Endothelial cell of umbilical vein (primary cell): Measurements from ENCODE around the gene GRAMD4. TPM values are rescaled to one million over a fixed set of nuclear protein-coding genes. Genes with fewer than 3 reads are reported as not detected.

Experiments
- BruUV-seq: library from RNA; stranded (reverse); fragments of 400-500 nt; replicated peaks from 2 replicates; lab custom pipeline; 2021; lab: Mats Ljungman, UMichigan
- CTCF ChIA-PET: fragments of 300-600, 350-600 bp; sonication (Branson Sonifier 250); formaldehyde crosslinking; loops from one replicate; lab custom pipeline; 2021; ENCODE audit warnings: antibody characterized with exemption, inconsistent platforms; lab: Charles Lee
- POLR2A ChIA-PET: fragments of 300-600, 350-600 bp; sonication (Branson Sonifier 250); formaldehyde crosslinking; loops from one replicate; lab custom pipeline; 2021; ENCODE audit warnings: antibody characterized with exemption, inconsistent platforms; lab: Charles Lee
- DNase-seq: peaks from one replicate; pipeline ENCODE4 v3.0.0-alpha.2; 2011; ENCODE audit warnings: low read depth, low spot score
- FAIRE-seq: peaks from 2 replicates; lab custom pipeline; 2011; peaks lifted over from hg19 to GRCh38; lab: Jason Lieb, UNC
- H2AFZ ChIP-seq: 2 replicates; pipeline ENCODE4 v1.6.0; 2012; ENCODE audit warnings: low read depth, low read length, control low read depth, inconsistent platforms
- H3K27ac ChIP-seq: 2 replicates; pipeline ENCODE4 v1.5.1; 2011; ENCODE audit warnings: low read depth, mild to moderate bottlenecking, control low read depth, low read length, moderate library complexity; ENCODE audit not compliant: insufficient read depth
- H3K27me3 ChIP-seq, 2 experiments: 2 replicates each; pipeline versions ENCODE4 v1.6.0 to v1.6.1; 2011; ENCODE audit warnings: low read length in 2 of 2, mixed read lengths in 1 of 2; ENCODE audit not compliant: control insufficient read depth in 2 of 2, insufficient read depth in 2 of 2
- H3K36me3 ChIP-seq, 2 experiments: 2 replicates in 1 of 2; 3 replicates in 1 of 2; pipeline ENCODE4 v1.5.1; 2011; ENCODE audit warnings: low read length in 2 of 2, mild to moderate bottlenecking in 1 of 2, moderate library complexity in 1 of 2; ENCODE audit not compliant: control insufficient read depth in 2 of 2, insufficient read depth in 2 of 2; ENCODE audit errors: extremely low read depth in 1 of 2
- H3K4me1 ChIP-seq: 3 replicates; pipeline ENCODE4 v1.5.1; 2011; ENCODE audit warnings: mild to moderate bottlenecking, low read length; ENCODE audit not compliant: control insufficient read depth, insufficient read depth; ENCODE audit errors: extremely low read depth
- H3K4me2 ChIP-seq: 2 replicates; pipeline ENCODE4 v1.6.1; 2011; ENCODE audit warnings: low read length, control low read depth, mixed read lengths; ENCODE audit not compliant: insufficient read depth
- H3K4me3 ChIP-seq, 3 experiments: fragments of 200-600 bp in 1 of 3; sonication (generic), shearing (Covaris generic) in 1 of 3; replicated peaks in 1 of 3; 2 replicates each; pipeline ENCODE4 v1.5.1; 2011 to 2016; ENCODE audit warnings: control low read depth in 3 of 3, low read length in 3 of 3, mild to moderate bottlenecking in 2 of 3, inconsistent platforms in 1 of 3, low read depth in 1 of 3, moderate library complexity in 1 of 3; ENCODE audit not compliant: insufficient read depth in 1 of 3
- H3K79me2 ChIP-seq: 2 replicates; pipeline ENCODE4 v1.6.0; 2012; ENCODE audit warnings: low read length, inconsistent platforms; ENCODE audit not compliant: control insufficient read depth, insufficient read depth
- H3K9ac ChIP-seq: replicated peaks from 2 replicates; pipeline ENCODE3; 2011; ENCODE audit warnings: low read length, control low read depth; ENCODE audit not compliant: insufficient read depth; ENCODE audit errors: extremely low read depth
- H3K9me1 ChIP-seq: replicated peaks from 3 replicates; pipeline ENCODE4 v1.6.0; 2011; ENCODE audit warnings: mild to moderate bottlenecking, low read length; ENCODE audit not compliant: control insufficient read depth, insufficient read depth; ENCODE audit errors: extremely low read depth
- H3K9me3 ChIP-seq: replicated peaks from 2 replicates; pipeline ENCODE4 v1.5.1; 2012; ENCODE audit warnings: low read length, inconsistent platforms; ENCODE audit not compliant: control insufficient read depth, insufficient read depth
- H4K20me1 ChIP-seq: replicated peaks from 2 replicates; pipeline ENCODE3; 2011; ENCODE audit warnings: mild to moderate bottlenecking, low read length; ENCODE audit not compliant: control insufficient read depth, insufficient read depth; ENCODE audit errors: extremely low read depth
- EZH2 ChIP-seq: IDR thresholded peaks from 2 replicates; pipeline ENCODE4 v1.6.1; 2012; ENCODE audit warnings: borderline replicate concordance, low read depth, mild to moderate bottlenecking, moderate library complexity, low read length, inconsistent platforms; ENCODE audit not compliant: severe bottlenecking
- FOS ChIP-seq: IDR thresholded peaks from 2 replicates; pipeline ENCODE4 v1.6.1; 2011; ENCODE audit warnings: mild to moderate bottlenecking, low read length, moderate library complexity, borderline replicate concordance; ENCODE audit not compliant: insufficient read depth
- GATA2 ChIP-seq: IDR thresholded peaks from 2 replicates; pipeline ENCODE4 v1.7.0; 2011; ENCODE audit warnings: low read depth, mild to moderate bottlenecking, moderate library complexity, mixed read lengths, low read length; ENCODE audit not compliant: insufficient read length, insufficient read depth
- JUN ChIP-seq: IDR thresholded peaks from 2 replicates; pipeline ENCODE4 v1.6.1; 2011; ENCODE audit warnings: borderline replicate concordance, low read depth; ENCODE audit not compliant: insufficient read length, insufficient read depth
- MYC ChIP-seq: IDR thresholded peaks from one replicate; pipeline ENCODE4 v1.6.1; 2011; ENCODE audit warnings: mild to moderate bottlenecking, low read depth, low read length
- POLR2A ChIP-seq: IDR thresholded peaks from 2 replicates; pipeline ENCODE4 v1.6.1; 2012; ENCODE audit warnings: low read depth, mild to moderate bottlenecking, control low read depth, low read length
- POLR2AphosphoS5 ChIP-seq: IDR thresholded peaks from 2 replicates; pipeline ENCODE4 v1.6.1; 2012; ENCODE audit warnings: low read depth, mild to moderate bottlenecking, control low read depth, low read length, moderate library complexity; ENCODE audit not compliant: insufficient read depth
- dilution Hi-C: fragments of 300-500 bp; cut with MboI; formaldehyde crosslinking; loops from one replicate; pipeline ENCODE4 v1.15.0; 2019; ENCODE audit warnings: low sequenced_read_pairs; ENCODE audit not compliant: extremely low pct_ligation_motif_present
- intact Hi-C: fragments of 100-400 bp; cut with micrococcal nuclease; formaldehyde crosslinking; loops from one replicate; pipeline ENCODE4 v1.10.0; 2022
- polyA plus RNA-seq, 4 experiments: library from polyadenylated mRNA; depleted of rRNA in 3 of 4; stranded (reverse) in 3 of 4; unstranded in 1 of 4; fragments of >200 nt; gene quantifications; 2 replicates each; pipeline versions ENCODE4 v1.2.1 to v1.2.3, GENCODE V29; 2011 to 2012; ENCODE audit warnings: missing spikeins in 1 of 4
- total RNA-seq: library from RNA; stranded (reverse); gene quantifications from 2 replicates; pipeline ENCODE4 v1.2.3, GENCODE V29; 2021
- TF ChIP-seq, protein P1 (sequence below), 2 donors: IDR thresholded peaks; 1 replicate in 1 of 2; 2 replicates in 1 of 2; pipeline ENCODE4 v1.5.1; 2011; ENCODE audit warnings: low read length in 2 of 2, mild to moderate bottlenecking in 2 of 2, moderate library complexity in 2 of 2, control low read depth in 1 of 2, inconsistent platforms in 1 of 2, low read depth in 1 of 2; ENCODE audit not compliant: insufficient read depth in 1 of 2; ENCODE audit errors: extremely low read depth in 1 of 2
- TF ChIP-seq, protein P2 (sequence below): IDR thresholded peaks from 2 replicates; pipeline ENCODE4 v1.6.1; 2011; ENCODE audit not compliant: insufficient read depth, insufficient read length

GRAMD4 gene
- total and polyA plus RNA-seq, 2 donors (not counting 3 experiments of a cell fraction or from before 2014, with no cell fraction given), result 5.9 to 14.8 TPM

DNA sequence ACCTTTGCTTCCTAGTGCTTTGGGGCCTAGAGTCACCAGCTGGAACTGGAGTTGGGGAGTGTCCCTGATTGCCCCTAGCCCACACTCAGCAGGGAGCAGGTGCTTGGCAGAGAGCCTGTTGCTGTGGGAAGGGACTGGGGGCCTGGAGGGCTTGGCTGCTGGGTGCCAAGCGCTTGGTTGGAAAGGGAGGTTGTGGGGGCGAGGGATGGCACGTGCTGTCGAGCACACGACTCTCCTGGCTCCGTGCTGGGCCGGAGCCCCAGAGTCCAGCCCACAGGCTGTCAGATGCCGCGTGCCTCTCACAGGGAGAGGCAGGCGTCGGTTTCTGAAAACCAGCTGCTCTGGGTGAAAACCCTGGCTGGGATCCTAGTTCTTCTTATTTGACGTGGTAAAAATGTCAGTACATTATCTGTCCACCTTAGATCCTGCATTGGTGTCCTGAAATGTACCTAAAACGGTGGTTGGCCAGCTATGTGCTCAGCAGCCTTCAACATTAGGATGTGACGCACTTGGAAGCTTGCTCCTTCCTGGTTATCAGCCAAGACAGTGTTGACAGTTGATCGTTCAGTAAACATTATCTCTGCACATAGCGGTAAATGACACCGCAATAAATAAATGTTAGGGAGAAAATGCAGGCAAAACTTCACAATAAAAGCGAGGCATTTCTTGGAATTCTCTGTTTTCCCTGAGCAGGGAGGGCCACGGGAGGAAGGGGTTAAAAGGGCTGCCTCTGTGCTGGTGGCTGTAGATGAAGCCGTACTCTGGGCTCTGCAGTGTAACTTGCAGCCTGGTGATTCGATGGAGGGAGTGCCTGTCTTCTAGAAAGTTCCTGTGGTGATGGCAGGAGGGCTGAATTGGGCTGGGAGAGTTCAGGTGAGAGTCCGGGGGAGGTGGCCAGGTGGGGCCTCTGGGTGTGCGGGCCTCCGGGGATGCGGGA is 29.2 kb downstream of the GRAMD4 start:
- dilution Hi-C loops, result no loop called here
- ChIA-PET CTCF (no interaction called here), POLR2A (no interaction called here)
- DNase-seq (no peak), FAIRE-seq (no peak)
- Histone ChIP-seq H3K4me2 (no peak overlapping the region), H3K4me3 (no peak overlapping the region), H3K9ac (no peak overlapping the region), H3K27ac (no peak overlapping the region), H2AFZ (no peak overlapping the region), H3K9me3 (no peaks in the 10 kb centered on the region), H3K9me1 (no peaks in the 10 kb centered on the region), H4K20me1 (no peaks in the 10 kb centered on the region), H3K4me1 (peaks cover 3% of the 10 kb centered on the region), H3K79me2 (no peaks in the 10 kb centered on the region), H3K36me3 (no peaks in the 10 kb centered on the region), H3K27me3 (no peaks in the 10 kb centered on the region)
- intact Hi-C loops, result loop anchor here (1.0 kb wide), 1 partner anchor 24 kb away; no protein-coding TSS in a partner anchor
- TF ChIP-seq, protein P1, sequence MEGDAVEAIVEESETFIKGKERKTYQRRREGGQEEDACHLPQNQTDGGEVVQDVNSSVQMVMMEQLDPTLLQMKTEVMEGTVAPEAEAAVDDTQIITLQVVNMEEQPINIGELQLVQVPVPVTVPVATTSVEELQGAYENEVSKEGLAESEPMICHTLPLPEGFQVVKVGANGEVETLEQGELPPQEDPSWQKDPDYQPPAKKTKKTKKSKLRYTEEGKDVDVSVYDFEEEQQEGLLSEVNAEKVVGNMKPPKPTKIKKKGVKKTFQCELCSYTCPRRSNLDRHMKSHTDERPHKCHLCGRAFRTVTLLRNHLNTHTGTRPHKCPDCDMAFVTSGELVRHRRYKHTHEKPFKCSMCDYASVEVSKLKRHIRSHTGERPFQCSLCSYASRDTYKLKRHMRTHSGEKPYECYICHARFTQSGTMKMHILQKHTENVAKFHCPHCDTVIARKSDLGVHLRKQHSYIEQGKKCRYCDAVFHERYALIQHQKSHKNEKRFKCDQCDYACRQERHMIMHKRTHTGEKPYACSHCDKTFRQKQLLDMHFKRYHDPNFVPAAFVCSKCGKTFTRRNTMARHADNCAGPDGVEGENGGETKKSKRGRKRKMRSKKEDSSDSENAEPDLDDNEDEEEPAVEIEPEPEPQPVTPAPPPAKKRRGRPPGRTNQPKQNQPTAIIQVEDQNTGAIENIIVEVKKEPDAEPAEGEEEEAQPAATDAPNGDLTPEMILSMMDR (IDR thresholded peaks at IDR 0.05; ENCODE audit: extremely low read depth in 1 of 2, insufficient read depth in 1 of 2, low read depth in 1 of 2, low read length in 2 of 2), result no peak
- TF ChIP-seq JUN, result no peak
- no peak for TF ChIP-seq POLR2AphosphoS5
- no peak for TF ChIP-seq EZH2
- no peak for TF ChIP-seq GATA2
- TF ChIP-seq MYC, result no peak
- TF ChIP-seq FOS, result no peak
- TF ChIP-seq, protein P2, sequence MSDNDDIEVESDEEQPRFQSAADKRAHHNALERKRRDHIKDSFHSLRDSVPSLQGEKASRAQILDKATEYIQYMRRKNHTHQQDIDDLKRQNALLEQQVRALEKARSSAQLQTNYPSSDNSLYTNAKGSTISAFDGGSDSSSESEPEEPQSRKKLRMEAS, result no peak
- TF ChIP-seq POLR2A, result no peak
- no TSS peak for BruUV-seq
